ENCODE measurements around the gene TEX54. TPM values are rescaled to one million over a fixed set of nuclear protein-coding genes. Genes with fewer than 3 reads are reported as not detected.
"Not testable (repeated sequence)": the region's sequence is repeated elsewhere in the genome, so short reads cannot be mapped to it uniquely, and the experiment has no call there.

The TEX54 gene
- total RNA-seq, 2 experiments from 2014 or later = not detected

GRCh38 chr11:62847767-62848314, 15.2 kb upstream of the TEX54 start:
- H3K4me3 Mint-ChIP-seq = no peak overlapping the region
- H3K4me1 Mint-ChIP-seq = peaks cover 35% of the 10 kb centered on the region
- peaks cover 6% of the 10 kb centered on the region for H3K27me3 Mint-ChIP-seq
- peaks cover 21% of the 10 kb centered on the region for H3K36me3 Mint-ChIP-seq
- H3K9me3 Mint-ChIP-seq = no peaks in the 10 kb centered on the region
- DNase-seq = no peak
- no peak overlapping the region for H3K27ac Mint-ChIP-seq

GRCh38 chr11:62846177-62846576, 13.5 kb upstream of the TEX54 start:
- Mint-ChIP-seq H3K36me3 (peaks cover 4% of the 10 kb centered on the region), H3K27ac (no peak overlapping the region), H3K4me3 (no peak overlapping the region), H3K9me3 (no peaks in the 10 kb centered on the region), H3K4me1 (peaks cover 19% of the 10 kb centered on the region), H3K27me3 (no peaks in the 10 kb centered on the region)
- DNase-seq = no peak

DNA sequence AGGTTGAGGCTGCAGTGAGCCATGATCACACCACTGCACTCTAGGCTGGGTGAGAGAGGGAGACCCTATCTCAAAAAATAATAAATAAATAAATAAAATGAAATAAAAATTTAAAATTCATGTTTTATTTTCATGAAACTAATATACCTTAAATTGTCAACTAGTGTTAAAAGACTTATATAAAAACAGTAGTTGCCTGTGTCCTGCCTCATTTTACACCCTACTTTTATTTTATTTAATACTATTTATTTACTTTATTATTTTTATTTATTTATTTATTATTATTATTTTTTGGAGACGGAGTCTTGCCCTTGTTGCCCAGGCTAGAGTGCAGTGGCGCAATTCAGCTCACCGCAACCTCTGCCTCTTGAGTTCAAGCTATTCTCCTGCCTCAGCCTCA, 11.5 kb upstream of the TEX54 start:
- H3K4me1 Mint-ChIP-seq = peaks cover 22% of the 10 kb centered on the region
- no peaks in the 10 kb centered on the region for H3K27me3 Mint-ChIP-seq
- DNase-seq = no peak
- H3K4me3 Mint-ChIP-seq = no peak overlapping the region
- no peaks in the 10 kb centered on the region for H3K9me3 Mint-ChIP-seq
- peaks cover 7% of the 10 kb centered on the region for H3K36me3 Mint-ChIP-seq
- no peak overlapping the region for H3K27ac Mint-ChIP-seq

DNA sequence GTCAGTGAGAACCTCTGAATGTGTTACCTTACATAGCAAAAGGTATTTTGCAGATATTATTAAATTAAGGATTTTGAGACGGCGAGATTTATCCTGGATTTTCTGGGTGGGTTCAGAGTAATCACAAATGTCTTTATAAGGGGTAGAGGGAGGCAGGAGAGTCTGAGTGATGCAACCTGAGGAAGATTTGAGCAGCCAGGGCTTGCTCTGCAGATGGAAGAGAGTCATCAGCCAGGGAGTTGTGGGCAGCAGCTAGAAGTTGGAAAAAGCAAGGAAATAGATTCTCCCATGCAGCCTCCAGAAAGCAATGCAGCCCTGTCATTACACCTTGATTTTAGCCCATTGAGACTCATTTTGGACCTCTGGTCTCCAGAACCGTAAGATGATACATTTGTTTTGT, 10.8 kb upstream of the TEX54 start:
- Mint-ChIP-seq H3K4me1 (peaks cover 19% of the 10 kb centered on the region), H3K36me3 (peaks cover 12% of the 10 kb centered on the region), H3K27ac (no peak overlapping the region), H3K27me3 (no peaks in the 10 kb centered on the region), H3K9me3 (no peaks in the 10 kb centered on the region), H3K4me3 (no peak overlapping the region)
- no peak for DNase-seq

- H3K9me3 Mint-ChIP-seq, DNase-seq, H3K4me3 Mint-ChIP-seq, H3K27me3 Mint-ChIP-seq, H3K27ac Mint-ChIP-seq: not testable (repeated sequence)
- H3K36me3 Mint-ChIP-seq = peaks cover 12% of the 10 kb centered on the region
- H3K4me1 Mint-ChIP-seq = peaks cover 19% of the 10 kb centered on the region
Measured at GRCh38 chr11:62842891-62843290, 10.2 kb upstream of the TEX54 start.

DNA sequence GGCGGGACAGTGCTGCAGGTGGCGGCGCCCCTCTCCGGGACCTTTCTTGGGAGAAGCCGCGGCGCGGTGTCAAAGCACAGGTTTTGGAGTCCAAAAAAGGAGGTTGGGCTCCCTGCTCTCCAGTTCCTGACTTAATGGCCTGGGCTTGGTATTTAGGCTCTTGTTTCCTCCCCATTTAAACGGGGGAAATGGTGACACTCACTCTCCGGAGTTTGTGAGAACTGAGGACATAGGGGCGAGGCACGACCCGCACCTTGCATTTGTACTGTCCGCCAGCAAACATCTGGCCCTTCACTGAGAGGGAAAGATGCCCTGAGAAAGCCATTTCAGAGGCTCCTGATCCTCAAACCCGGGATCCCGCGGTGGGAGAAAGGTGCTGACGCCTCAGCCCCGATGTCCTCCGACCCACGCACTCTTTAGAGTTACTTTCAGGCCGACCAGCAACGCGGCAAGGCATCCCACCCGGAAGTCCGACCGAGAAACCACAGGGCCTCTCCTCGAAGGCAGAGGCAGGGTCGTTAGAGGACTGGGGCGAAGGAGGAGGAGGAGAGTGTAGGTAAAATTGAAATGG, 9.6 kb upstream of the TEX54 start:
- no peak overlapping the region for H3K4me3 Mint-ChIP-seq
- H3K4me1 Mint-ChIP-seq = peaks cover 25% of the 10 kb centered on the region
- H3K27me3 Mint-ChIP-seq = no peaks in the 10 kb centered on the region
- H3K27ac Mint-ChIP-seq = no peak overlapping the region
- no peaks in the 10 kb centered on the region for H3K9me3 Mint-ChIP-seq
- H3K36me3 Mint-ChIP-seq = peaks cover 17% of the 10 kb centered on the region
- DNase-seq = peak; percentile 66

DNA sequence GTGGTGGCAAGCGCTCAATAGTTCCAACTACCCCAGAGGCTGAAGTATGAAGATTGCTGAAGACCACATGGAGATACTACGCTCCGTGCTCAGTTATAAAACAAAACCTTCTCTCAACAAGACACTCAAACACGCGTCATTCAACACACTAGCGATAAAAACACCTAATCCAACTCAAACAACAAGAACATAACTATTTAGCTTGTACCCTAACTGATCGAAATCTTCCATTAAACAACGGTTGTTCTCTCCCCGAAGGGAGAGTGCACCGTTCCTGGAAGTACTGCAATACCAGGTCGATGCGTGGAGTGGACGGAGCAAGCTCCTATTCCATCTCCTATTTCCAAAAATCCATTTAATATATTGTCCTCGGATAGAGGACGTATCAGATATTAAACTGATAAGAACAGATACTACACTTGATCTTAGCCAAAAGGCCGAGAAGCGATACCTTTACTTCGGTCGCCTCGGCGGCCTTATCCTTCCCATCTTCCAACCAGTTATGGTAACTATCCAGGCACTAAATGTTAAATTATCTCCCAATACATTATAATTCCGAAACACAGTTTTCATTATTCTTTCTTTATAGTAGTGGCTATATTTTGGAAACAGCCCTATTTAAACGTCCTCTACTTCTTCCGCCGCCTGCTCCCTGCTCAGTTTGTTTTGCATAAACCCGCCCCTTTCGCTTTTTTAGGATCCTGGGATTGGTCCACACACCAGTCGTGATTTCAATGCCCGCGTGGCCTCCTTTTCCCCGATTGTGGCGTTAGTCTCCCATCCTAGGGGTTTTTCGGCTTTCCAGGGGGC, 8.9 kb upstream of the TEX54 start:
- peak; percentile 76 for DNase-seq
- Mint-ChIP-seq H3K4me1 (peaks cover 28% of the 10 kb centered on the region), H3K4me3 (no peak overlapping the region), H3K27ac (no peak overlapping the region), H3K27me3 (no peaks in the 10 kb centered on the region), H3K9me3 (no peaks in the 10 kb centered on the region), H3K36me3 (peaks cover 19% of the 10 kb centered on the region)

GRCh38 chr11:62840721-62841360, 8.2 kb upstream of the TEX54 start:
- peak; percentile 85 for DNase-seq
- H3K4me1 Mint-ChIP-seq = peaks cover 32% of the 10 kb centered on the region
- not testable (repeated sequence) for H3K27me3 Mint-ChIP-seq, H3K4me3 Mint-ChIP-seq, H3K9me3 Mint-ChIP-seq, H3K27ac Mint-ChIP-seq
- peaks cover 21% of the 10 kb centered on the region for H3K36me3 Mint-ChIP-seq

GRCh38 chr11:62839050-62839945, 6.7 kb upstream of the TEX54 start, which contains the start of gene WDR74:
Gene WDR74 (minus strand): TSS chr11:62839590. CDS start chr11:62839570, 20 bp downstream.
- DNase-seq = peak; percentile 92
- no peak within 1 kb of the TSS for H3K4me3 Mint-ChIP-seq
- no peaks in the 10 kb centered on the region for H3K27me3 Mint-ChIP-seq
- H3K4me1 Mint-ChIP-seq = peaks cover 45% of the 10 kb centered on the region
- peaks cover 29% of the 10 kb centered on the region for H3K36me3 Mint-ChIP-seq
- no peak within 1 kb of the TSS for H3K27ac Mint-ChIP-seq
- H3K9me3 Mint-ChIP-seq = no peaks in the 10 kb centered on the region

DNA sequence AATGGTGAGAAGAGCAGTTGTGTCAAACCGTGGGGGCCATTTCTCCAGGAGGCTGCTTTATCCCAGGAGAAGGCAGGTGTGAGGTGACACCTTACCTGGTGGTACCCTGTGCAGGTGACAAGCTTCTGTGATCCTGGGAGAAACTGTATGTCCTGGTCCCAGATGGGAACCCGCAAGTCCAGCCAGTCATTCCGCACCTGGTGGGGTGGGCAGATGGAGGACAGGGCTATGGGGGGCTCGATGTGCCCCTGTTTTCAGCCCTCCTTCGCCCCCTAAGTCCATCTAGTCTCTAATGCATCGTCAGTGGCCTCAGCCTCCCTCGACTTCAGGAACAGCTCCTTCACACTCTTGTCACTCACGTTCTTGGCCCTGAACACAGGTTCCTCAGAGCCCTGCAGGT, 2.7 kb upstream of the TEX54 start:
- Mint-ChIP-seq H3K27ac (no peak overlapping the region), H3K9me3 (no peaks in the 10 kb centered on the region), H3K4me3 (no peak overlapping the region), H3K4me1 (peaks cover 53% of the 10 kb centered on the region), H3K27me3 (no peaks in the 10 kb centered on the region), H3K36me3 (peaks cover 38% of the 10 kb centered on the region)
- no peak for DNase-seq

GRCh38 chr11:62831520-62832335, 913 bp downstream of the TEX54 start, which contains the start of gene STX5:
Gene STX5 (minus strand): TSS chr11:62832051. CDS start chr11:62831243, 808 bp downstream.
- H3K9me3 Mint-ChIP-seq = no peaks in the 10 kb centered on the region
- peaks cover 21% of the 10 kb centered on the region for H3K36me3 Mint-ChIP-seq

DNA sequence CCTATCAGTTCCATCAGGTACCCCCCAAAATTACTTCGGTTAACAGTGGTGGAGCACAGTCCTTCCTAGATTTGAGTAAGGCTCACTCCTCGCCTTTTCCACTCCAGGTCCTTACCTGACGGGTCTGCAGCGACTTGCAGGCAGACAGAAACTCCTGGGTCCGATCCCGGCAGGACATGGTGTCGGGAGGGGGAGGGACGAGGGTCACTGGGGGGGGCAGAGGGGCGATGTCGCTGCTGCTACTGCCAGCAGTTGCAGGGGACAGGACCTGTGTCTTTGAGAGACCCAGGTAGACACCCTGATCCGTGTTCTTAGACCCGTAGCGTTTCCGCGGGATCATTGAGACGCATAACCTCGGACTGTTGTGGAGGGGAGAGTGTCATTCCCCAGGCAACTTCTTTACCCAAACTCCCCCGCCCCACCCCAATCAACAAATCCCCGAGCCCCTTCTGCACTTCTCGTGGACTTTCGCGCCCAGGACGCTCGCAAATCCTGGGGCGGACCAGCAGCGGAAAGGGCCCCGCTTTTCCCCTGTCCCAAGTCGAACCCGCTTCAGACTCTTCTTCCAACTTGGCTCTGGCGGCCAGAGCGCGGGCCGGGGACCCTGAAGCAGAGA, 1.6 kb downstream of the TEX54 start:
- no peak for DNase-seq
- Mint-ChIP-seq H3K36me3 (peaks cover 17% of the 10 kb centered on the region), H3K4me1 (peaks cover 37% of the 10 kb centered on the region), H3K4me3 (peak overlapping the region; percentile 91), H3K27me3 (no peaks in the 10 kb centered on the region), H3K9me3 (no peaks in the 10 kb centered on the region), H3K27ac (peak overlapping the region; percentile 96)

More at GRCh38 chr11:62831520-62832335, 913 bp downstream of the TEX54 start, which contains the start of gene STX5:
- peak within 1 kb of the TSS; percentile 96 for H3K27ac Mint-ChIP-seq
- peaks cover 41% of the 10 kb centered on the region for H3K4me1 Mint-ChIP-seq
- H3K4me3 Mint-ChIP-seq = peak within 1 kb of the TSS; percentile 91
- no peaks in the 10 kb centered on the region for H3K27me3 Mint-ChIP-seq
- DNase-seq = peak; percentile 99

GRCh38 chr11:62828130-62828529, 4.5 kb downstream of the TEX54 start:
- H3K4me3 Mint-ChIP-seq = not testable (repeated sequence)
- peaks cover 18% of the 10 kb centered on the region for H3K4me1 Mint-ChIP-seq

More at GRCh38 chr11:62828130-62828529, 4.5 kb downstream of the TEX54 start:
- not testable (repeated sequence) for H3K27ac Mint-ChIP-seq, H3K36me3 Mint-ChIP-seq, DNase-seq, H3K27me3 Mint-ChIP-seq, H3K9me3 Mint-ChIP-seq

Measured in activated naive CD8-positive, alpha-beta T cell treated with anti-CD3 and anti-CD28 coated beads for 36 hours (primary cell).